ENCODE data around the gene ATF2.
A peak's percentile ranks its signal among the peaks of the same experiment; 100 is the strongest.

The ATF2 gene, protein sequence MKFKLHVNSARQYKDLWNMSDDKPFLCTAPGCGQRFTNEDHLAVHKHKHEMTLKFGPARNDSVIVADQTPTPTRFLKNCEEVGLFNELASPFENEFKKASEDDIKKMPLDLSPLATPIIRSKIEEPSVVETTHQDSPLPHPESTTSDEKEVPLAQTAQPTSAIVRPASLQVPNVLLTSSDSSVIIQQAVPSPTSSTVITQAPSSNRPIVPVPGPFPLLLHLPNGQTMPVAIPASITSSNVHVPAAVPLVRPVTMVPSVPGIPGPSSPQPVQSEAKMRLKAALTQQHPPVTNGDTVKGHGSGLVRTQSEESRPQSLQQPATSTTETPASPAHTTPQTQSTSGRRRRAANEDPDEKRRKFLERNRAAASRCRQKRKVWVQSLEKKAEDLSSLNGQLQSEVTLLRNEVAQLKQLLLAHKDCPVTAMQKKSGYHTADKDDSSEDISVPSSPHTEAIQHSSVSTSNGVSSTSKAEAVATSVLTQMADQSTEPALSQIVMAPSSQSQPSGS

DNA sequence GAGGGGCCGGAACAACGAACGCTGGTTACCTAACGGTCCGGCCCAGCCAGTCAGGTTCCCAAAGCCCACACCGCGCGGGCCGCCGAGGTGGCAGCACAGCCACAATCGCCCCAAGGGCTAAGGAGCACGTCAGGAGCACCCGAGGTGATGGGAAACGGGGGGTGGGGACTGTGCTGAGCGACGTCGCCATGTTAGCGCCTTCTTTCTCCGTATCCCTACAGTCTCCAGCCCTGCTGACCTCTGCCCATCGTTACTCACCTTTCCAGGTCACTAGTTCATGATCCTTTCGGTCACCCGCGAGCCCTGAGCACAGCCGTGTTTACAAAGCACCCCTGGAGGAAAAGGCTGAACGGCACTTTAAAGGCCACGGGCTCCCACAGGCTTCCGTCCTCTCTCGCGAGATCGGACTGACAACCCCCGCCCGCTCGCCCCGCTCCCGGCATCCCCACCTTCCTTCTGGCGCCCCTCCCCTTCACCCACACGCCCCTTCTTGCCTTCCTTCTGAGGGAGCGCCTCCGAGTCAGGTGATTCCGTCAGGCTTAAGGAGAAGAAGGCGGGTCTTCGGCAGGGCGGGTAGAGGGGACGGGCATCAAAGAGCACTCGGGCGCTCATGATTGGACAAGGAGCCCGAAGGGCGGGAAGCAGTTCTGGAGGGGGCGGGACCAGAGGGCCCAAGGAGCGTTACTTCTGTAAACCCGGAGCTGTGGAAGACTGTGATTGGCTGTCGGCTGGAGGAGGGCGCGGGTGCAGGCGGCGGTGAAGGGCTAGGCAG lies at the start of gene ATF2:
TSS of gene ATF2 (minus strand) at position 412 of the 772 bp plus-strand sequence. CDS start 31,760 bp downstream, outside the sequence.
- peak; percentile 100 for DNase-seq
- in situ Hi-C loops (cut with HindIII; ENCODE audit: low pct_ligation_motif_present, low pct_unique_long_range_greater_than_20kb, low sequenced_read_pairs): no loop called here

DNA sequence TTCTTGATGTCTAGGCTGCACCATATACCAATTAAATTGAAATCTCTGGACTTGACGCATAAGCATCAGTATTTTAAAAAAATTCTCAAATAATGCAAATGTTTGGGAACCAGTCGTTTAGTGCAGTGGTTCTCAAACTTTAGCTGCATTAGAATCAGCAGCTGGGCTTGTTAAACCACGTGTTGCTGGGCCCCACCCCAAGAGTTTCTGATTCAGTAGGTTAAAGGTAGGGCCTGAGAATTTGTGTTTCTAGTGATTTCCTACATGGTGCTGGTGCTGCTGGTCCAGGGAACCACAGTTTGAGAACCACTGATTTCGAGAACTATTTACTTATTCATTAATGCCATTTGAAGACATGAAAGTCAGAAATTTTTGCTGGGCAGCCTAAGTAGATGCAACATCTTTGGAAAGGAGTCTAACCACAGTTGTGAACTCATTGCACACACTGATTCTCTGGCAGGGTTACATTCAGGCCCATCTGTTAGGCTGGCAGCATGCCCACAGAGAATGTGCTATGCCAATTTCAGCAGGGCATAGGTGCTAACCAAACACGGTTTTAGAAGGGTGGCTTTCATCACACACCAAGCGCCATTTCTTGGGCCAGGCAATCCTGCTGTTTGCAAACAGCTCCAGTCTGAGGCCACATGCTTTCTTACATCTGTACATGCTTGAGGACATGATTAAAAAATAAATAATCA lies 39.9 kb upstream of the ATF2 start:
- in situ Hi-C loops (cut with HindIII; ENCODE audit: low pct_ligation_motif_present, low pct_unique_long_range_greater_than_20kb, low sequenced_read_pairs): no loop called here
- DNase-seq: no peak

DNA sequence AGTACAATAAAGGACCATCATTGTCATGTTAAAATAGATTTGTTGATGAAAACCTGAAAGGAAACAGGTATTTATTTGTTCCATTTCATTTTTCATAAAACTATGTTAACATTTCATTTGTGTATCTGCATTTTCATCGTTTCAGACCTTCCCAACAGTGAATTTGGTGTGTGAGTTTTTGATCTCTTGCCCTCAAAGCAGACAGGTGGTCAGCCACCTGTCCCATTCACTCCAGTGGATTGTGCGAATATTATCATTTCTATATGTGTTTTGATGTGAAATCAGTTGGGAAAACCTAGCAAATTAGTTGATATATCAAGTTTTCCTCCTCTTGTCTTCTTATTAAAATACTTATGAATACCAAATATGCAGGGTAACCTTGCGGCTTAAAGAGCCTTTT lies 38.9 kb upstream of the ATF2 start:
- in situ Hi-C loops (cut with HindIII; ENCODE audit: low pct_ligation_motif_present, low pct_unique_long_range_greater_than_20kb, low sequenced_read_pairs): no loop called here
- DNase-seq: no peak

DNA sequence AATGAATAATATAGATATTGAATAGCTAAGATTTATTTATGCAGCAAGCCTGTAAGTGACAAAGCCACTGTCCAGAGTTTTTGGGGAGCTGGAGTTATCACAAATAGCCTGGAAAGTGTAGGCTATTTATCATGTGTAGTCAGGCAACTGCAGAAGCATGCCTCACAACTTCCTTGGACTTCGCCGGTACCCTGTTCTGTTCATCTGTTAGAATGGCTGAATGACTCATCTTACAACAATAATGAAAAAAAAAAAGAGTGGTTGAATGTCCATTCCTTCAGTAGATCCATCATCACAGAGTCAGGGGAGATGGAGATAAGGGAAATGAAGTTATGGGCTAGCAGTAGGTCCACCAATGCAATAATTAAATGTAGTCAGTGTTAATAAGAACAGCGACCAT lies 37.5 kb upstream of the ATF2 start:
- in situ Hi-C loops (cut with HindIII; ENCODE audit: low pct_ligation_motif_present, low pct_unique_long_range_greater_than_20kb, low sequenced_read_pairs): no loop called here
- no peak for DNase-seq

DNA sequence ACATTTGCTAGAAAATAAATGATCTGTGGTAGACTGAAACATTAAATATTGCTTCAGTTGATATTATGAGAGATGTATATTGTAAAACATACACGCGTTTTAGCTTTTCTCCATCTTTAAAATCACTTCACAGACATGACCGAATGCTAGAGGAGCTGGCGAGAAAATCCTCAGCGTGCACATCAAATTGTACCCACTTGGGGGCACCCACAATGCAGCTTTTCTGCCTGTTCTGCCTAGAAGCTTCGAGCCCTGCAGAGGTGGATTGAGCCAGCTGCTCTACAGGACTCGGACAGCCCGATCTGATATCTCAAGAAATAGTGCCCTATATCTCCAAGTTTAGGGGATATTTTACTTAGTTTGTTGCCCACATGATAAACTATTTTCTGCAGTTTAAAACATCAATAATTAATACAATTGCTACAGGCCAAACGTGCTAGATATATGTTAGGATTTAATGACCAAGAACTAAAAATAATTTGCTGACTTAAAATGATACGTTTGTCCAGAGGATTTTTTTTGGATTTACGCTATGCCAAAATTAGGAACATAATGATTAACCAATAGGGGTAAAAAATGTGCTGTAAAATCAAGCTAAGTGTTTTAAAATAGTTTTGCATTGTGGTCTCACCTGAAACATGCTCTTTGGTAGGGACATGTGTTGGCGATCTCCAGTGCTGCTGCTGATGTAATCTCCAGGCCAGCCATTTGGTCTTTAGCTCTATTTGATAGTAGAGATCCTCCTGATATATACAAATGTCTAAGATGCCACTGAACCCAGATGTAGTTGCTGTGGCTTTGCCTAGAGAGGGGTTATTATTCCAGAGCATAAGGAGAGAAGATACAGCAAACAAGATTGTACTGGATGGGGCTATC lies 35.9 kb upstream of the ATF2 start:
- DNase-seq: peak; percentile 72
- in situ Hi-C loops (cut with HindIII; ENCODE audit: low pct_ligation_motif_present, low pct_unique_long_range_greater_than_20kb, low sequenced_read_pairs): no loop called here

DNA sequence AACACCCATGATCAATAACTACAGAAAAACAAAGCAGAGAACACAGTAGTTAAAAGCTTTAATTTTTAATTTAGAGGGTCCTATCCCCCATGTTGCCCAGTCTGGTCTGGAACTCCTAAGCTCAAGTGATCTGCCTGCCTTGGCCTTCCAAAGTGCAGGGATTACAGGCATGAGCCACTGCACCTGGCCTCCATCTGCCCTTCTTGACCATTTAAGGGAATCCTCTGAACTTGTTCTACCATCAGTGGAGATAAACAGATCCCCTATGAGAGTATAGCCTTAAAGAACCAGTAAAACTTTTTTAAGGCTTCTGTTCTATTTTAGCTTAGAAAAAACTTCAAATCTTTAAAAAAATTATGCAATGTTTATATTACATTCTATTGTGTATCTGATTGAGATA lies 27.0 kb upstream of the ATF2 start:
- DNase-seq: no peak
- in situ Hi-C loops (cut with HindIII; ENCODE audit: low pct_ligation_motif_present, low pct_unique_long_range_greater_than_20kb, low sequenced_read_pairs): no loop called here

DNA sequence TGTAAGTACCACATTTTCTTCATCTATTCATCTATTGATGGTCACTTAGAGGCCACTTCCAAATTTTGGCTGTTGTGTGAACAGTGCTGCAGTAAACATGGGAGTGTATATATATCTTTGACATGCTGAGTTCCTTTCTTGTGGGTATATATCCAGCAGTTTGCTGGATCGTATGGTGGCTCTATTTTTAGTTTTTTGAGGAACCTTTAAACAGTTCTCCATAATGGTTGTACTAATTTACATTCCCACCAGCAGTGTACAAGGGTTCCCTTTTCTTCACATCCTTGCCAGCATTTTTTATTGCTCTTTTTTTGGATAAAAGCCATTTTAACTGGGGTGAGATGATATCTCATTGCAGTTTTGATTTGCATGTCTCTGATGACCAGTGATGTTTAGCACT lies 20.8 kb upstream of the ATF2 start:
- in situ Hi-C loops (cut with HindIII; ENCODE audit: low pct_ligation_motif_present, low pct_unique_long_range_greater_than_20kb, low sequenced_read_pairs): no loop called here
- DNase-seq: no peak

DNA sequence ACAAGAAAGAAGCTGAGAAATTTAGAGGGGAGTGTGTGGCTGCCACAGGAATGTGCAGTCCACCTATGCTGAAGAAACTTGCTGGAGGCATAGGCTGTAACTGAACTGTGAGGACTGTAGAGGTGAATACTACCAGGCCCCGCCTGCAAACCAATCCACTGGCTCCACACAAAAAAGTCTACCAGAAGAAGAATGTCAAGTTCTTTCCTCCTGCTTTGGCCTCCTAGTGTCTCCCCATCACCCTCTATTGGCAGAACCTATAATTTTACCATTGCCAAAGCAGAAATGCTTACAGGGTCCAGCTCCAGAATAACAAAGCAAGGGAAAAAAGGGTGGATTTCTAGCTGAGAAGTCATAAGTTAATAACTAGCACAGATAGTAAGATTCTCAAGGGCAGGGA lies 19.4 kb upstream of the ATF2 start:
- in situ Hi-C loops (cut with HindIII; ENCODE audit: low pct_ligation_motif_present, low pct_unique_long_range_greater_than_20kb, low sequenced_read_pairs): no loop called here
- DNase-seq: peak; percentile 52

DNA sequence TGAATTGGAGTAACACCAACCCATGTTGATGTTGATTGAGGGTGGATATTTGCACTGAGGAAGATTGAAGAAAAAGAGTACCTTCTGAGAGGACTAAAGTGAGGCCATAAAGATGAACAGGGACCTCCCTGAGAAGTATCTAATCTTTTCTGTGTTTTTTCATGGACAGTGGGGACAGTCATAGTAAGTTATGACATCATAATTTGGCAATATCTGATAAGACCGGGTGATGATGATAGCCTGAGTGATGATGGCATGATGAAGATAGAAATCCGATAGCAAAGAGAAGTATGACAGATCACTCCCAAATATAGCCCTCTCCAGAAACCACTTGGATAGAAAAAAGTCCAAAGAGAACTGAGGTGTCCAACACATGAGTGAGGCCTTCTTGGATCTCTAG lies 15.7 kb upstream of the ATF2 start:
- in situ Hi-C loops (cut with HindIII; ENCODE audit: low pct_ligation_motif_present, low pct_unique_long_range_greater_than_20kb, low sequenced_read_pairs): no loop called here

DNA sequence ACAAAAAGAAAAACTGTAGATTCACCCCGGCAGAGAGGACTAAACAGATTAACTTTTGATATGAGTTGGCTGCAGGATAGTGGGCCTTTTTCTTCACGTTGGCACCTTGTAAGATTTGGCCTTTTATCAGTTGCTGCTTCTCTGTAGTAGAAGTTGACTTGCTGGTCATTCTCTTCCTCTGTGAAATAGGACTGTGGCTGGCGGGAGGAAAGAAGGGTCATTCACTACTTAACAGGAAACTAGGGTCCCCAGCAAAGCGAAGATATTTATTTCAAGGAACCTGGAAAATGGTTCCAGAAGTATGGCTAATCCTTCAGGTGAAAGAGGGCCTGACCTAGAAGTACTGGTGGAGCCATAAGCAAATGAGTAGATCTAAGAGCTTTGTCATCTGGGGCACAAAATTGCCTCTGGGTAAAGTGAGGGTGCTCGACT lies 13.9 kb upstream of the ATF2 start:
- in situ Hi-C loops (cut with HindIII; ENCODE audit: low pct_ligation_motif_present, low pct_unique_long_range_greater_than_20kb, low sequenced_read_pairs): no loop called here
- DNase-seq: no peak

More for the DNA sequence above, 15.7 kb upstream of the ATF2 start:
- no peak for DNase-seq

DNA sequence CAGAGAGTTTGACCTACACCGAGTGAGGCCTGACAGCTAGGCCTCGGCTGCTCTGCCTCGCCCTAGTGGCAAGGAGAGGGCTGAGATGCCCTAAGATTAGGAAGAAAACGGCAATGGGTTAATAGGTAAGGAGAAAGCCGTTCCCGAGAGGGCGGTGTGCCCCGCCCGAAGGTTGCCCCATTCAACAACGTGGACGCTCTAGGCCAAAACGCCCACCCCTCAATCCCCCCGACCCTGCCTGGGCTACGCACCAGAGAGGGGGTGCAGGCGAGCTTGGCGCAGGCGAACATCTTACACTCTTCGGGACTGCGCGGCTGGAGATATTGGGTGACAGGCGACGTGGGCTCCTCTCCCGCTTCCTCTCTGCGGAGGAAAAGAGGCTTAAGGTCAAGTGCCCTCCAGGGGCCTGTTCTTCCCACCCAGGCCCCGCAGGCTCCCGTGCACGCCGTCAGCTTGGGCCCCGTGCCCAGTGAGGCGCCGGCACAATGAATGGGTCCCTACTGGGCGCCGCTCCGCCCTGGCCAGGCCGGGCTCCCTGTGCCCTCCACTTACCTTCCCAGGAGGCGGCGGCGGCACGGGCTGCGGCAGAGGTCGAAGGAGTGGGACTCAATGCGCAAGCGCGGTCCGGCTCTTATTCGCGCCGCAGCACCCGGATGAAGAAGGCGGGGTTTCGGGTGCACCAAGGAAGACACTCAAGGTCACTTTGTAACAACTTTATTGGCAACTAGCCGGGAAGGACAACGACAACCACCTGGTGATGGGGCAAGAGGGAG lies 13.3 kb upstream of the ATF2 start, which contains the start of gene ATP5MC3:
TSS of gene ATP5MC3 (minus strand) at position 607 of the 773 bp plus-strand sequence. CDS start at position 290, 317 bp downstream.
- in situ Hi-C loops (cut with HindIII; ENCODE audit: low pct_ligation_motif_present, low pct_unique_long_range_greater_than_20kb, low sequenced_read_pairs): no loop called here
- peak; percentile 97 for DNase-seq

DNA sequence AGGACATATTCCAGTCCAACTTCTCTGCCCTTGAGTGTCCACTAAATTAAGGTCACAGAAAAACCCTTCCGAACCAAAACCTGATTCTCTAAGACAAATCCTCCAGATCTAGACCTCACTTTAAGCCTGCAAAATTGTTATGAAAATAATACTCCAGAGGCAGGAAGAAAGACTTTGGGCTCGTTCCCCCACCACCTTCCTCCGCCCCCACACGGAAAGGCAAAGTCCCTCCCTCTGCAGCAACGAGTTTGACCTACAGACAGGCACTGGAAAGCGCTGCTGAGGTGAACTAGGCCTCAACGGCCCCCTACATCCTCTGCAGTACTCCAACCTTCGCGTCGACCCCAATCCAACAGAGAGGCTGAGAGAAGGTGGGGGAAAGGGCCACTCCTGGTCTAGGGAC lies 12.7 kb upstream of the ATF2 start:
- in situ Hi-C loops (cut with HindIII; ENCODE audit: low pct_ligation_motif_present, low pct_unique_long_range_greater_than_20kb, low sequenced_read_pairs): no loop called here
- peak; percentile 53 for DNase-seq

DNA sequence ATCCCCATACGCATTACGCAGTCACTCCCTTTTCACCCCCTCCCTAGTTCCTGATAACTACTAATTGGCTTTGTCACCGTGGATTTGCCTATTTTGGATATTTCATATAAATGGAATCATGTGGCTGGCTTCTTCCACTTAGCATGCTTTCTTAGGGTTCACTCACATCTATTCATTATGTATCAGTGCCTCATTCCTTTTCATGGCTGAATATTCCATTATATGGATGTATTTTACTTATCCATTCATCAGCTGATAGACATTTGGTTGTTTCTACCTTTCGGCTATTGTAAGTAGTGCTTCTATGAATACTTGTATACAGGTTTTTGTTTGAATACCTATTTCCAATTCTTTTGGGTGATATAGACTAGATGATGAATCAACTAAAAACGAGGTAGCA lies 8.6 kb upstream of the ATF2 start:
- in situ Hi-C loops (cut with HindIII; ENCODE audit: low pct_ligation_motif_present, low pct_unique_long_range_greater_than_20kb, low sequenced_read_pairs): no loop called here
- DNase-seq: no peak

DNA sequence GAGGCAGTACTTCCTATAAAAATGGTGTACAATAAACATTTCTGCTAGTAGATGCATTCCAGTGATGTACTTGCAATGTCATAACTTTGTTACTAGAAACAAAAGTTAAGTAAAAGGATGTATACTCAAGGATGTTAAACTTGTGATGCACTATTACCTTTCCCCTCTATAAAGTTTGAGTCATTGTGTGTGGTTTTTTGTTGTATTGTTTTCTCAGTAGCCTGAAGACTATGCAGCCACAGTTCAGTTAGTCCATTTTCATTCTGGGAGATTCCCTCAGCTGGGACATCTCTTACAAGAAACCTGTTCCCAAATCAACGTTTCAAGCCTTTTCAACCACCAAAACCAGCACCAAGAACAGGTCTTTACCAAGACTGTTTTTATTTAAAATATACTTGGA lies 7.9 kb upstream of the ATF2 start:
- DNase-seq: no peak
- in situ Hi-C loops (cut with HindIII; ENCODE audit: low pct_ligation_motif_present, low pct_unique_long_range_greater_than_20kb, low sequenced_read_pairs): no loop called here

DNA sequence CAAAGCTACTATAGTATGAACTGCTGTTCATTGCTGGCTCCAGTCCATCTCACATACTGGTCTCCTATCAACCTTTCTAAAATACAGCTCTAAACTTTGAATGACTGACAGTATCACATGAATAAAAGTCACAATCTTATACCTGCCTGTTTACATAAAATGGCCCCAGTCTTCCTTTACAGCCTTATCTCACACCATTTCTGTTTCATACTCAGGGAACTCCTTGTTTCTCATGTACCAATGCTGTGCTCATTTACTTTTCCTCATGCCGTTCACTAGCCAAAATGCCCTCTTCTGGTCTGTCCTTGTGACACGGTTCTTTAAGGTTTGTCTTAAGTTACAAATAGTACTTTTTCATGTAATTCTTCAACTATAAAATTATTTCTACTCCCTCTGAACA lies 7.3 kb upstream of the ATF2 start:
- in situ Hi-C loops (cut with HindIII; ENCODE audit: low pct_ligation_motif_present, low pct_unique_long_range_greater_than_20kb, low sequenced_read_pairs): no loop called here
- no peak for DNase-seq

DNA sequence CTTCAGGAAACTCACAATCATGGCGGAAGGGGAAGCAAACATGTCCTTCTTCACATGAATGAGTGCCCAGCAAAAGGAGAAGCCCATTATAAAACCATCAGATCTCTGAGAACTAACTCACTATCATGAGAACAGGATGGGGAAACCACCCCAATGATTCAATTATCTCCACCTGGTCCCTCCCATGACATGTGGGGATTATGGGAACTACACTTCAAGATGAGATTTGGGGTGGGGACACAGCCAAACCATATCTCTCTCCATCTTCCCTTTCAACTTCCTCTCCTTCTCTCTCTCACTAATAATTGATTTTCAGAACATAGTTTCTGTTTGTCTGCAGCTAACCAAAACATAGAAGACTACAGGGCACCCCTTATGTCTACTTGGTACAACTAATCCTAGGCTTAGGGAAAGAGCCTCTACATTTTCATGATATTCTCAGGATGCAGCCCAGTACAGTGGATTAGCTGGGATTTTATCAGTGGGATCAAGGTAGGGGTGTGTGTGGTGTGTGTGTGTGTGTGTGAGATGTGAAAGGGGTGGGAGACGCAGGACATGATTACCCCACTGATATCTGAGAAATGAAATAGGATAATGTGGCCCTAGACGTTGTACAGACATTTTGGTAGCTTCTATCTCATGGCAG lies 2.8 kb upstream of the ATF2 start:
- in situ Hi-C loops (cut with HindIII; ENCODE audit: low pct_ligation_motif_present, low pct_unique_long_range_greater_than_20kb, low sequenced_read_pairs): no loop called here
- no peak for DNase-seq

DNA sequence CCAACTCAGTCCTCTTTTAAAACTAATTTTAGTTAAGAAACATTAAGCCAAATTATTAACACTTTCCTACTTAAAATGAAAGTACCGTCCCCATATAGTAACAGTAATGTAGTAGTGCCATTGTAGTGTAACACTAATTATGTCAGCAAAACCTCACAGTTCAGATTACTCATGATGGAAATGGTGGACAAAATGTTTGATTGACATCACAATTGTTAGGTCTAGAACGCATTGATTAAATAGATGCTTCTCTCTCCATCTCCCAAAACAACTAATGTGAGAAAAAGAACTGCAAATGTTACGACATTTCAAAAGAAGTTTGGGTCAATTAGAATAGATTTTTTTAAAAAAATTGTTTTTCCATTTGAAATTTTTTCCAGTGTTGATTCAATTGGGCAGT lies 1.2 kb upstream of the ATF2 start:
- in situ Hi-C loops (cut with HindIII; ENCODE audit: low pct_ligation_motif_present, low pct_unique_long_range_greater_than_20kb, low sequenced_read_pairs): no loop called here

More for the DNA sequence above, 1.2 kb upstream of the ATF2 start:
- DNase-seq: no peak
